ENCODE results near the gene DOCK2.

Gene DOCK2

DNA sequence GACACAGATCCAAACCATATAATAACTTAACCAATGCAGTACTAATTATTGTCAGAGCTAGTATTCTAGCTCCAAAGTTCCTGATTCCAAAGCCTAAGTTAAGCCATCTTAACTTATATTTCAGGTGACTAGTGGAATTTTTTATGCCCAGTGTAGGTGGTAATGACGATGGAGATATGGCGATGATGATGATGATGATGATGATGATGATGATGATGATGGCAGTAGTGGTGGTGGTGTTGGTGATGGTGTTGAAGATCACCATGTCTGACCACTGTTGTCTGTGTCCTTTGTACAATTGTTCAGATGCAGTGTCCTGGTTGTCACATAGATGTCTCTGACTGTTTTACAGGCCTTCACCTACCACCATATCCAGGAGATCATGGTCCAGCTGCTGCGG, 203.3 kb downstream of the DOCK2 start:
- H4K20me1 ChIP-seq = peaks cover 0 to 54% (median 0%) of the 10 kb centered on the region in 11 experiments; a peak in 6 of 22 replicates
- peaks cover 36 to 100% (median 60%) of the 10 kb centered on the region in 11 experiments for H3K36me3 ChIP-seq
- no peaks in the 10 kb centered on the region for H3K27me3 ChIP-seq
- no peak overlapping the region for H3K9ac ChIP-seq
- H3K4me2 ChIP-seq = no peak overlapping the region
- H3K4me1 ChIP-seq = no peaks in the 10 kb centered on the region
- TF ChIP-seq Cebpa-rat (IDR thresholded peaks at IDR 0.05) = no peak
- no peak overlapping the region for H3K4me3 ChIP-seq
- H3K27ac ChIP-seq = no peak overlapping the region
- H3K9me3 ChIP-seq (replicated peaks in 1 of 11) = no peaks in the 10 kb centered on the region

GRCh38 chr5:169842699-169843098, 205.6 kb downstream of the DOCK2 start:
- H3K9ac ChIP-seq = no peak overlapping the region
- peaks cover 0 to 4% (median 0%) of the 10 kb centered on the region in 11 experiments; a peak in 3 of 22 replicates for H3K9me3 ChIP-seq (replicated peaks in 1 of 11)
- no peak overlapping the region for H3K4me3 ChIP-seq
- H3K4me1 ChIP-seq = no peaks in the 10 kb centered on the region
- no peaks in the 10 kb centered on the region for H3K27me3 ChIP-seq
- no peak overlapping the region for H3K27ac ChIP-seq
- peaks cover 0 to 59% (median 0%) of the 10 kb centered on the region in 11 experiments; a peak in 5 of 22 replicates for H4K20me1 ChIP-seq
- H3K4me2 ChIP-seq = no peak overlapping the region
- no peak for TF ChIP-seq Cebpa-rat (IDR thresholded peaks at IDR 0.05)
- H3K36me3 ChIP-seq = peaks cover 39 to 100% (median 73%) of the 10 kb centered on the region in 11 experiments

DNA sequence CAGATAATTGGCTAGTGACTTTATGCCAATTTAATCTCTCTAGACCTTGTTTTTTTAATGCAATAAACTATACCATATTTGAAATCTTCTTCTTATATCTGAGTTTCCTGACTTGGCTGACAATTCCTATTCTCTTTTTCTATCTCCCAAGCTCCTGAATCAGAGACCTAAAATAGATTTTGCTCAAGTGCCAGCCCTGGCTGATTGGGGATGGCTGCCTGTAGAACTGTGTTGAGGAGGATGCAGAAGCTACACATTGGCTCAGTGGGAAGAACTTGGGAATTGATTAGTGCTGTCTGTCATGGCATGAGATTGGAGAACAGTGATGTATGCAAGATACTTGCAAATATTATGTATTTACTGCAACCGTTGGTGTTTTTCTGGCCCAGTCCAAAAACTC, 210.4 kb downstream of the DOCK2 start:
- peaks cover 57 to 100% (median 81%) of the 10 kb centered on the region in 11 experiments for H3K36me3 ChIP-seq
- TF ChIP-seq Cebpa-rat (IDR thresholded peaks at IDR 0.05) = no peak
- H3K9me3 ChIP-seq (replicated peaks in 1 of 11) = peaks cover 35 to 51% (median 43%) of the 10 kb centered on the region in 11 experiments
- no peak overlapping the region for H3K4me2 ChIP-seq
- H3K9ac ChIP-seq = no peak overlapping the region
- H3K27me3 ChIP-seq = no peaks in the 10 kb centered on the region
- peaks cover 0 to 44% (median 0%) of the 10 kb centered on the region in 11 experiments; a peak in 4 of 22 replicates for H4K20me1 ChIP-seq
- H3K4me3 ChIP-seq = no peak overlapping the region
- no peak overlapping the region for H3K27ac ChIP-seq
- H3K4me1 ChIP-seq = no peaks in the 10 kb centered on the region

- Histone ChIP-seq H3K9ac (no peak overlapping the region), H3K4me1 (no peaks in the 10 kb centered on the region), H3K36me3 (peaks cover 61 to 100% (median 81%) of the 10 kb centered on the region in 11 experiments), H3K9me3 (replicated peaks in 1 of 11) (peaks cover 43 to 57% (median 50%) of the 10 kb centered on the region in 11 experiments), H3K27me3 (no peaks in the 10 kb centered on the region), H4K20me1 (peaks cover 0 to 46% (median 0%) of the 10 kb centered on the region in 11 experiments; a peak in 4 of 22 replicates), H3K4me2 (no peak overlapping the region), H3K27ac (no peak overlapping the region), H3K4me3 (no peak overlapping the region)
- TF ChIP-seq Cebpa-rat (IDR thresholded peaks at IDR 0.05) = no peak
These were observed 211.2 kb downstream of the DOCK2 start for GRCh38 chr5:169848271-169848670.

DNA sequence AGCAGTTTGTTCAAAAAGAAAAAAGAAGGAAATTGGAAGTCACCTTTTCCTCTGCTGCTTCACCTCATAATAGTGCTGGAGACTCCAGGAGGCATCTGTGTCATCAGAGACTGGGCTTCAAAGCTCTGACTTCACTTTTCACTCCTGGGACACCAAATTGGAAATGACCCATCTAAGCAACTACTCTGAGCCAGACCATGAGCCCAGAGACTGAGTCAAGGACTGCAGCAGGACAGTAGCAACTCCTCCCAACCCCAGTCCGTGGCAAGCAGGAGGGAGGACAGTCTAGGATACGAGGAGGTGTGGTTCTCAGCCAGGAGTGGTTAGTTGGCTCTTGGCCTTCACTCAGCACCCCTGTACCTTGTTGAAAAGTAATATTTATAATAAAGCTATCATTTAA, 211.7 kb downstream of the DOCK2 start:
- H3K27me3 ChIP-seq = no peaks in the 10 kb centered on the region
- no peak overlapping the region for H3K4me3 ChIP-seq
- H3K4me1 ChIP-seq = no peaks in the 10 kb centered on the region
- H3K27ac ChIP-seq = no peak overlapping the region
- no peak for TF ChIP-seq Cebpa-rat (IDR thresholded peaks at IDR 0.05)
- H3K9me3 ChIP-seq (replicated peaks in 1 of 11) = peaks cover 44 to 57% (median 52%) of the 10 kb centered on the region in 11 experiments
- H4K20me1 ChIP-seq = peaks cover 0 to 49% (median 0%) of the 10 kb centered on the region in 11 experiments; a peak in 4 of 22 replicates
- H3K36me3 ChIP-seq = peaks cover 61 to 100% (median 82%) of the 10 kb centered on the region in 11 experiments
- H3K4me2 ChIP-seq = no peak overlapping the region
- no peak overlapping the region for H3K9ac ChIP-seq

GRCh38 chr5:169850409-169850808, 213.3 kb downstream of the DOCK2 start:
- no peak overlapping the region for H3K27ac ChIP-seq
- H3K27me3 ChIP-seq = no peaks in the 10 kb centered on the region
- H3K36me3 ChIP-seq = peaks cover 58 to 100% (median 74%) of the 10 kb centered on the region in 11 experiments
- peaks cover 0 to 36% (median 0%) of the 10 kb centered on the region in 11 experiments; a peak in 3 of 22 replicates for H4K20me1 ChIP-seq
- H3K9me3 ChIP-seq (replicated peaks in 1 of 11) = peaks cover 44 to 62% (median 52%) of the 10 kb centered on the region in 11 experiments
- no peak for TF ChIP-seq Cebpa-rat (IDR thresholded peaks at IDR 0.05)
- no peak overlapping the region for H3K4me2 ChIP-seq
- no peaks in the 10 kb centered on the region for H3K4me1 ChIP-seq
- no peak overlapping the region for H3K9ac ChIP-seq
- H3K4me3 ChIP-seq = no peak overlapping the region

- no peaks in the 10 kb centered on the region for H3K27me3 ChIP-seq
- no peak overlapping the region for H3K27ac ChIP-seq
- no peak overlapping the region for H3K9ac ChIP-seq
- H3K9me3 ChIP-seq (replicated peaks in 1 of 11) = peaks cover 44 to 62% (median 52%) of the 10 kb centered on the region in 11 experiments
- H4K20me1 ChIP-seq = peaks cover 0 to 43% (median 0%) of the 10 kb centered on the region in 11 experiments; a peak in 3 of 22 replicates
- H3K36me3 ChIP-seq = peaks cover 63 to 100% (median 82%) of the 10 kb centered on the region in 11 experiments
- TF ChIP-seq Cebpa-rat (IDR thresholded peaks at IDR 0.05) = no peak
- H3K4me2 ChIP-seq = no peak overlapping the region
- peaks cover 0 to 3% (median 0%) of the 10 kb centered on the region in 10 experiments; a peak in 1 of 20 replicates for H3K4me1 ChIP-seq
- H3K4me3 ChIP-seq = no peak overlapping the region
These were observed 214.3 kb downstream of the DOCK2 start for GRCh38 chr5:169851321-169851850.

- no peak overlapping the region for H3K4me3 ChIP-seq
- peaks cover 22 to 95% (median 34%) of the 10 kb centered on the region in 11 experiments for H3K36me3 ChIP-seq
- H3K27me3 ChIP-seq = no peaks in the 10 kb centered on the region
- no peak for TF ChIP-seq Cebpa-rat (IDR thresholded peaks at IDR 0.05)
- H3K4me1 ChIP-seq = peaks cover 0 to 7% (median 2%) of the 10 kb centered on the region in 10 experiments; a peak in 3 of 20 replicates
- H3K4me2 ChIP-seq = no peak overlapping the region
- peaks cover 12 to 22% (median 18%) of the 10 kb centered on the region in 11 experiments for H3K9me3 ChIP-seq (replicated peaks in 1 of 11)
- H4K20me1 ChIP-seq = peaks cover 0 to 75% (median 0%) of the 10 kb centered on the region in 11 experiments; a peak in 5 of 22 replicates
- H3K9ac ChIP-seq = no peak overlapping the region
- H3K27ac ChIP-seq = no peak overlapping the region
These were observed 219.5 kb downstream of the DOCK2 start for GRCh38 chr5:169856571-169856970.

DNA sequence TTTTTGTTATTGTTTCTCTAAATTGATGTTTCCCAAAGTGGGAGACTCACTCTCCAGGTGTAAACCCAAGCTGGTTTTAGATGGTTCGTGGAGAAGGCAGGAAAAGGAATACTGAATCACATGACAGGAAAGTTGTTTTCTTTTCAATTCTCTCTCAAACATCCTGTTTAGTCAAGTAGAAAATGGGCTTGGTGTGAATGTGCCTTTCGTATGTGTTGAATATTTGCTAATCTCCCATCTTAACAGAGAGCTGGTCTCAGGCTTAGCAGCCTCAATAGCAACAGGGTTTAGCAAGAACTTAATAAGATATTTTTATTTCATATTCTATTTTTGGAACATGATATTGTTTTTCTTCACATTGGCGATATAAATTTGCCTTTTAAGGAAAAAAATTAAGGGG, 223.5 kb downstream of the DOCK2 start:
- no peak overlapping the region for H3K9ac ChIP-seq
- H3K4me3 ChIP-seq = no peak overlapping the region
- H4K20me1 ChIP-seq = peaks cover 0 to 96% (median 0%) of the 10 kb centered on the region in 11 experiments; a peak in 6 of 22 replicates
- no peak overlapping the region for H3K27ac ChIP-seq
- no peak overlapping the region for H3K4me2 ChIP-seq
- H3K4me1 ChIP-seq = peaks cover 0 to 7% (median 2%) of the 10 kb centered on the region in 10 experiments; a peak in 3 of 20 replicates
- TF ChIP-seq Cebpa-rat (IDR thresholded peaks at IDR 0.05) = no peak
- no peaks in the 10 kb centered on the region for H3K27me3 ChIP-seq
- peaks cover 0 to 95% (median 17%) of the 10 kb centered on the region in 11 experiments; a peak in 16 of 22 replicates for H3K36me3 ChIP-seq
- H3K9me3 ChIP-seq (replicated peaks in 1 of 11) = no peaks in the 10 kb centered on the region; a peak in 1 of 22 replicates
